GM19240 (cell line): Measurements from ENCODE around the gene MYO3B.
"Not testable (repeated sequence)": the region's sequence is repeated elsewhere in the genome, so short reads cannot be mapped to it uniquely, and the experiment has no call there.

Source experiments
- DNase-seq: peaks from one replicate; pipeline ENCODE4 v3.0.0; 2011; ENCODE audit warnings: low spot score; ENCODE audit not compliant: insufficient read length

Gene MYO3B

GRCh38 chr2:170503971-170504809, 326.2 kb downstream of the MYO3B start:
- no peak for DNase-seq

GRCh38 chr2:170504810-170505145, 326.8 kb downstream of the MYO3B start:
- no peak for DNase-seq

GRCh38 chr2:170505631-170506275, 327.8 kb downstream of the MYO3B start:
- no peak for DNase-seq

GRCh38 chr2:170509452-170510193, 331.7 kb downstream of the MYO3B start:
- DNase-seq = no peak

GRCh38 chr2:170512266-170512665, 334.3 kb downstream of the MYO3B start:
- DNase-seq = no peak

GRCh38 chr2:170514140-170514539, 336.2 kb downstream of the MYO3B start:
- DNase-seq = no peak

- DNase-seq = no peak
Observed at GRCh38 chr2:170517538-170517937, 339.6 kb downstream of the MYO3B start.

GRCh38 chr2:170518911-170519310, 341.0 kb downstream of the MYO3B start:
- no peak for DNase-seq

GRCh38 chr2:170521299-170521698, 343.4 kb downstream of the MYO3B start:
- DNase-seq = no peak

GRCh38 chr2:170523506-170523905, 345.6 kb downstream of the MYO3B start:
- no peak for DNase-seq

GRCh38 chr2:170524828-170525565, 347.1 kb downstream of the MYO3B start:
- no peak for DNase-seq

GRCh38 chr2:170525566-170525900, 347.6 kb downstream of the MYO3B start:
- no peak for DNase-seq

- no peak for DNase-seq
Observed at GRCh38 chr2:170530284-170530745, 352.4 kb downstream of the MYO3B start.

GRCh38 chr2:170530803-170531564, 353.0 kb downstream of the MYO3B start:
- DNase-seq = no peak

GRCh38 chr2:170531876-170532275, 353.9 kb downstream of the MYO3B start:
- DNase-seq = no peak

- DNase-seq = no peak
Observed at GRCh38 chr2:170533156-170533555, 355.2 kb downstream of the MYO3B start.

- no peak for DNase-seq
Observed at GRCh38 chr2:170535552-170535951, 357.6 kb downstream of the MYO3B start.

GRCh38 chr2:170544817-170545216, 366.9 kb downstream of the MYO3B start:
- DNase-seq = no peak

- DNase-seq = no peak
Observed at GRCh38 chr2:170548304-170548703, 370.4 kb downstream of the MYO3B start.

GRCh38 chr2:170550501-170550900, 372.6 kb downstream of the MYO3B start:
- DNase-seq = no peak

- not testable (repeated sequence) for DNase-seq
Observed at GRCh38 chr2:170551899-170552298, 374.0 kb downstream of the MYO3B start.
